Stomach (tissue), 4 donors: Measurements from ENCODE around the gene MBP.

ENCODE experiments used
- EP300 ChIP-seq: sonication (generic); formaldehyde crosslinking; IDR thresholded peaks from one replicate; pipeline ENCODE4 v1.6.1; 2017; ENCODE audit warnings: antibody characterized with exemption
- POLR2A ChIP-seq, 4 donors: fragments of 450-650 bp; IDR thresholded peaks; one replicate each; pipeline ENCODE4 v1.6.1; 2016; ENCODE audit warnings: antibody characterized with exemption in 4 of 4, control low read depth in 2 of 4, mild to moderate bottlenecking in 1 of 4, moderate library complexity in 1 of 4
- POLR2AphosphoS5 ChIP-seq, 3 donors: sonication (generic); formaldehyde crosslinking; IDR thresholded peaks; one replicate each; pipeline ENCODE4 v1.6.1; 2016; ENCODE audit warnings: antibody characterized with exemption in 3 of 3
- TF ChIP-seq, protein P1 (sequence below), 7 experiments: fragments of 450-650 bp in 4 of 7; fragments of 200-600 bp in 3 of 7; sonication (generic) in 3 of 7; IDR thresholded peaks; one replicate each; pipeline ENCODE4 v1.5.1; 2016 to 2019; ENCODE audit warnings: antibody characterized with exemption in 7 of 7, control low read depth in 2 of 7, mild to moderate bottlenecking in 1 of 7

- TF ChIP-seq, protein P1, sequence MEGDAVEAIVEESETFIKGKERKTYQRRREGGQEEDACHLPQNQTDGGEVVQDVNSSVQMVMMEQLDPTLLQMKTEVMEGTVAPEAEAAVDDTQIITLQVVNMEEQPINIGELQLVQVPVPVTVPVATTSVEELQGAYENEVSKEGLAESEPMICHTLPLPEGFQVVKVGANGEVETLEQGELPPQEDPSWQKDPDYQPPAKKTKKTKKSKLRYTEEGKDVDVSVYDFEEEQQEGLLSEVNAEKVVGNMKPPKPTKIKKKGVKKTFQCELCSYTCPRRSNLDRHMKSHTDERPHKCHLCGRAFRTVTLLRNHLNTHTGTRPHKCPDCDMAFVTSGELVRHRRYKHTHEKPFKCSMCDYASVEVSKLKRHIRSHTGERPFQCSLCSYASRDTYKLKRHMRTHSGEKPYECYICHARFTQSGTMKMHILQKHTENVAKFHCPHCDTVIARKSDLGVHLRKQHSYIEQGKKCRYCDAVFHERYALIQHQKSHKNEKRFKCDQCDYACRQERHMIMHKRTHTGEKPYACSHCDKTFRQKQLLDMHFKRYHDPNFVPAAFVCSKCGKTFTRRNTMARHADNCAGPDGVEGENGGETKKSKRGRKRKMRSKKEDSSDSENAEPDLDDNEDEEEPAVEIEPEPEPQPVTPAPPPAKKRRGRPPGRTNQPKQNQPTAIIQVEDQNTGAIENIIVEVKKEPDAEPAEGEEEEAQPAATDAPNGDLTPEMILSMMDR (IDR thresholded peaks at IDR 0.05): no peak
- TF ChIP-seq POLR2AphosphoS5 (IDR thresholded peaks at IDR 0.05) (no peak), POLR2A (IDR thresholded peaks at IDR 0.05) (no peak), EP300 (no peak)
Measured at GRCh38 chr18:77079088-77079487, 53.5 kb downstream of the MBP start.
